ENCODE measurements around the gene GADD45A. TPM values are rescaled to one million over a fixed set of nuclear protein-coding genes. Genes with fewer than 3 reads are reported as not detected.
A peak's percentile ranks its signal among the peaks of the same experiment; 100 is the strongest.

The GADD45A gene
- total and polyA plus RNA-seq, 9 of the 15 experiments (the other 6 are each of a cell fraction or from before 2014, with no cell fraction given): 21.3 to 156 (median 62.1) TPM

- TF ChIP-seq TFE3 (CRISPR knock-in tag; IDR thresholded peaks at IDR 0.05): peak; percentile 21
- TF ChIP-seq SIRT6 (IDR thresholded peaks at IDR 0.05; ENCODE audit: low read depth, low read length): no peak
- no peak for TF ChIP-seq GTF2B (IDR thresholded peaks at IDR 0.05; ENCODE audit: extremely low read depth, insufficient read length)
- no peak for TF ChIP-seq CUX1 (CRISPR knock-in tag; IDR thresholded peaks at IDR 0.05)
- no peak for TF ChIP-seq GTF2A2 (tag; IDR thresholded peaks at IDR 0.05)
- TF ChIP-seq MTF1 (CRISPR knock-in tag; IDR thresholded peaks at IDR 0.05; ENCODE audit: borderline replicate concordance): no peak
- no peak for TF ChIP-seq CHD4 (IDR thresholded peaks at IDR 0.05; ENCODE audit: insufficient read depth, insufficient replicate concordance, low read depth, low read length, poor library complexity, severe bottlenecking)
- no peak for TF ChIP-seq E2F3 (CRISPR knock-in tag; IDR thresholded peaks at IDR 0.05)
- no peak for TF ChIP-seq HIVEP1 (CRISPR knock-in tag; IDR thresholded peaks at IDR 0.05)
- no peak for TF ChIP-seq PHB (CRISPR knock-in tag; IDR thresholded peaks at IDR 0.05)
- TF ChIP-seq ZNF347 (CRISPR knock-in tag; IDR thresholded peaks at IDR 0.05; ENCODE audit: low read depth): no peak
- TF ChIP-seq AFF1 (IDR thresholded peaks at IDR 0.05; ENCODE audit: low read depth in 1 of 2, partially characterized antibody in 2 of 2): peak in 1 of 2 experiments; percentile 63
- peak in 1 of 2 experiments; percentile 59; a peak in 1 of 4 replicates for TF ChIP-seq ARNT (IDR thresholded peaks at IDR 0.05)
- no peak for TF ChIP-seq ELK3 (CRISPR knock-in tag; IDR thresholded peaks at IDR 0.05)
- TF ChIP-seq ZNF140 (CRISPR knock-in tag; IDR thresholded peaks at IDR 0.05): peak; percentile 51; the same call in 1 of the 2 replicates
Measured at GRCh38 chr1:67682659-67683197, 2.3 kb upstream of the GADD45A start (continued).
